ENCODE data around the gene PEDS1. TPM values are rescaled to one million over a fixed set of nuclear protein-coding genes. Genes with fewer than 3 reads are reported as not detected.
A peak's percentile ranks its signal among the peaks of the same experiment; 100 is the strongest.

The PEDS1 gene
- total and polyA plus RNA-seq, 2 of the 13 experiments (the other 11 are each of a cell fraction or from before 2014, with no cell fraction given): 30.5 to 93.9 TPM

DNA sequence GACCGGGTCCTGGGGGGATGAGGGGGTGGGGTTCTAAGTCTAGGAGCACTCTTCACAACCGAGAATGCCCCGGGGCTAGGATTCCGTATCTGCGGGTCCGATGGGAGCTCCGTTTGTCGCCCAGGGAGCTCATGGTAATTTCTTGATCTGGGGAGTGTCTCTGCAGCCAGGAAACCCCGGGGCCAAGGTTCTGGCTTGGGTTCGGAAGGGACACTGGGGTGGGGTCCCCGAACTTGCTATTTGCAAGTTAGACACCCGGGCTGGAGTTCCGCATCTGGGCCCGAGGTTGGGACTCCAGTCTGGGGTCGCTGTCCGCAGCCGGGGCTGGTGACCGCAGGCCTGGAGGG, 397 bp downstream of the PEDS1 start (continued):
- no peak for TF ChIP-seq ZBTB3 (CRISPR knock-in tag; IDR thresholded peaks at IDR 0.05; ENCODE audit: borderline replicate concordance, low read depth)
- TF ChIP-seq TBP (CRISPR knock-in tag; IDR thresholded peaks at IDR 0.05): no peak
- TF ChIP-seq, protein P1, sequence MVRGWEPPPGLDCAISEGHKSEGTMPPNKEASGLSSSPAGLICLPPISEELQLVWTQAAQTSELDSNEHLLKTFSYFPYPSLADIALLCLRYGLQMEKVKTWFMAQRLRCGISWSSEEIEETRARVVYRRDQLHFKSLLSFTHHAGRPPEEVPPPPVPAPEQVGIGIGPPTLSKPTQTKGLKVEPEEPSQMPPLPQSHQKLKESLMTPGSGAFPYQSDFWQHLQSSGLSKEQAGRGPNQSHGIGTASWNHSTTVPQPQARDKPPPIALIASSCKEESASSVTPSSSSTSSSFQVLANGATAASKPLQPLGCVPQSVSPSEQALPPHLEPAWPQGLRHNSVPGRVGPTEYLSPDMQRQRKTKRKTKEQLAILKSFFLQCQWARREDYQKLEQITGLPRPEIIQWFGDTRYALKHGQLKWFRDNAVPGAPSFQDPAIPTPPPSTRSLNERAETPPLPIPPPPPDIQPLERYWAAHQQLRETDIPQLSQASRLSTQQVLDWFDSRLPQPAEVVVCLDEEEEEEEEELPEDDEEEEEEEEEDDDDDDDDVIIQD (CRISPR knock-in tag; IDR thresholded peaks at IDR 0.05; ENCODE audit: low read depth): no peak
- no peak for TF ChIP-seq GABPB1 (CRISPR knock-in tag; IDR thresholded peaks at IDR 0.05)
- no peak for TF ChIP-seq KDM2A (CRISPR knock-in tag; IDR thresholded peaks at IDR 0.05; ENCODE audit: borderline replicate concordance, low read depth)
- no peak for TF ChIP-seq TCF7L2 (IDR thresholded peaks at IDR 0.05; ENCODE audit: low read depth, low read length)
- TF ChIP-seq NKX3-1 (CRISPR knock-in tag; IDR thresholded peaks at IDR 0.05): 0 out of 2 replicates have a peak, but pooled peaks have one; percentile 53
- no peak for TF ChIP-seq PITX1 (CRISPR knock-in tag; IDR thresholded peaks at IDR 0.05)
- TF ChIP-seq ZNF816 (CRISPR knock-in tag; IDR thresholded peaks at IDR 0.05; ENCODE audit: borderline replicate concordance): no peak
- no peak for TF ChIP-seq ZNF878 (CRISPR knock-in tag; IDR thresholded peaks at IDR 0.05)
- TF ChIP-seq SIX4 (CRISPR knock-in tag; IDR thresholded peaks at IDR 0.05): 0 out of 2 replicates have a peak, but pooled peaks have one; percentile 22
- TF ChIP-seq RBM39 (IDR thresholded peaks at IDR 0.05; ENCODE audit: low read depth, low read length, poor library complexity, severe bottlenecking): no peak
- TF ChIP-seq, protein P2, sequence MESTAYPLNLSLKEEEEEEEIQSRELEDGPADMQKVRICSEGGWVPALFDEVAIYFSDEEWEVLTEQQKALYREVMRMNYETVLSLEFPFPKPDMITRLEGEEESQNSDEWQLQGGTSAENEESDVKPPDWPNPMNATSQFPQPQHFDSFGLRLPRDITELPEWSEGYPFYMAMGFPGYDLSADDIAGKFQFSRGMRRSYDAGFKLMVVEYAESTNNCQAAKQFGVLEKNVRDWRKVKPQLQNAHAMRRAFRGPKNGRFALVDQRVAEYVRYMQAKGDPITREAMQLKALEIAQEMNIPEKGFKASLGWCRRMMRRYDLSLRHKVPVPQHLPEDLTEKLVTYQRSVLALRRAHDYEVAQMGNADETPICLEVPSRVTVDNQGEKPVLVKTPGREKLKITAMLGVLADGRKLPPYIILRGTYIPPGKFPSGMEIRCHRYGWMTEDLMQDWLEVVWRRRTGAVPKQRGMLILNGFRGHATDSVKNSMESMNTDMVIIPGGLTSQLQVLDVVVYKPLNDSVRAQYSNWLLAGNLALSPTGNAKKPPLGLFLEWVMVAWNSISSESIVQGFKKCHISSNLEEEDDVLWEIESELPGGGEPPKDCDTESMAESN (CRISPR knock-in tag; conservative IDR thresholded peaks at IDR 0.05): no peak
- no peak for TF ChIP-seq BORCS8-MEF2B (CRISPR knock-in tag; IDR thresholded peaks at IDR 0.05)
- TF ChIP-seq, protein P3, sequence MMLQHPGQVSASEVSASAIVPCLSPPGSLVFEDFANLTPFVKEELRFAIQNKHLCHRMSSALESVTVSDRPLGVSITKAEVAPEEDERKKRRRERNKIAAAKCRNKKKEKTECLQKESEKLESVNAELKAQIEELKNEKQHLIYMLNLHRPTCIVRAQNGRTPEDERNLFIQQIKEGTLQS (CRISPR knock-in tag; IDR thresholded peaks at IDR 0.05): no peak
- TF ChIP-seq, protein P4, sequence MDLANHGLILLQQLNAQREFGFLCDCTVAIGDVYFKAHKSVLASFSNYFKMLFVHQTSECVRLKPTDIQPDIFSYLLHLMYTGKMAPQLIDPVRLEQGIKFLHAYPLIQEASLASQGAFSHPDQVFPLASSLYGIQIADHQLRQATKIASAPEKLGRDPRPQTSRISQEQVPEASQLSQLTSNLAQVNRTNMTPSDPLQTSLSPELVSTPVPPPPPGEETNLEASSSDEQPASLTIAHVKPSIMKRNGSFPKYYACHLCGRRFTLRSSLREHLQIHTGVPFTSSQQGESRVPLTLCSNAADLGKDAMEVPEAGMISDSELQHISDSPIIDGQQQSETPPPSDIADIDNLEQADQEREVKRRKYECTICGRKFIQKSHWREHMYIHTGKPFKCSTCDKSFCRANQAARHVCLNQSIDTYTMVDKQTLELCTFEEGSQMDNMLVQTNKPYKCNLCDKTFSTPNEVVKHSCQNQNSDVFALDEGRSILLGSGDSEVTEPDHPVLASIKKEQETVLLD (CRISPR knock-in tag; IDR thresholded peaks at IDR 0.05; ENCODE audit: low read depth): no peak
- TF ChIP-seq ZNF138 (CRISPR knock-in tag; IDR thresholded peaks at IDR 0.05; ENCODE audit: low read depth): no peak
- TF ChIP-seq, protein P5, sequence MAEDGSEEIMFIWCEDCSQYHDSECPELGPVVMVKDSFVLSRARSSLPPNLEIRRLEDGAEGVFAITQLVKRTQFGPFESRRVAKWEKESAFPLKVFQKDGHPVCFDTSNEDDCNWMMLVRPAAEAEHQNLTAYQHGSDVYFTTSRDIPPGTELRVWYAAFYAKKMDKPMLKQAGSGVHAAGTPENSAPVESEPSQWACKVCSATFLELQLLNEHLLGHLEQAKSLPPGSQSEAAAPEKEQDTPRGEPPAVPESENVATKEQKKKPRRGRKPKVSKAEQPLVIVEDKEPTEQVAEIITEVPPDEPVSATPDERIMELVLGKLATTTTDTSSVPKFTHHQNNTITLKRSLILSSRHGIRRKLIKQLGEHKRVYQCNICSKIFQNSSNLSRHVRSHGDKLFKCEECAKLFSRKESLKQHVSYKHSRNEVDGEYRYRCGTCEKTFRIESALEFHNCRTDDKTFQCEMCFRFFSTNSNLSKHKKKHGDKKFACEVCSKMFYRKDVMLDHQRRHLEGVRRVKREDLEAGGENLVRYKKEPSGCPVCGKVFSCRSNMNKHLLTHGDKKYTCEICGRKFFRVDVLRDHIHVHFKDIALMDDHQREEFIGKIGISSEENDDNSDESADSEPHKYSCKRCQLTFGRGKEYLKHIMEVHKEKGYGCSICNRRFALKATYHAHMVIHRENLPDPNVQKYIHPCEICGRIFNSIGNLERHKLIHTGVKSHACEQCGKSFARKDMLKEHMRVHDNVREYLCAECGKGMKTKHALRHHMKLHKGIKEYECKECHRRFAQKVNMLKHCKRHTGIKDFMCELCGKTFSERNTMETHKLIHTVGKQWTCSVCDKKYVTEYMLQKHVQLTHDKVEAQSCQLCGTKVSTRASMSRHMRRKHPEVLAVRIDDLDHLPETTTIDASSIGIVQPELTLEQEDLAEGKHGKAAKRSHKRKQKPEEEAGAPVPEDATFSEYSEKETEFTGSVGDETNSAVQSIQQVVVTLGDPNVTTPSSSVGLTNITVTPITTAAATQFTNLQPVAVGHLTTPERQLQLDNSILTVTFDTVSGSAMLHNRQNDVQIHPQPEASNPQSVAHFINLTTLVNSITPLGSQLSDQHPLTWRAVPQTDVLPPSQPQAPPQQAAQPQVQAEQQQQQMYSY (CRISPR knock-in tag; IDR thresholded peaks at IDR 0.05): no peak; the same call in 1 of the 2 replicates
- TF ChIP-seq, protein P6, sequence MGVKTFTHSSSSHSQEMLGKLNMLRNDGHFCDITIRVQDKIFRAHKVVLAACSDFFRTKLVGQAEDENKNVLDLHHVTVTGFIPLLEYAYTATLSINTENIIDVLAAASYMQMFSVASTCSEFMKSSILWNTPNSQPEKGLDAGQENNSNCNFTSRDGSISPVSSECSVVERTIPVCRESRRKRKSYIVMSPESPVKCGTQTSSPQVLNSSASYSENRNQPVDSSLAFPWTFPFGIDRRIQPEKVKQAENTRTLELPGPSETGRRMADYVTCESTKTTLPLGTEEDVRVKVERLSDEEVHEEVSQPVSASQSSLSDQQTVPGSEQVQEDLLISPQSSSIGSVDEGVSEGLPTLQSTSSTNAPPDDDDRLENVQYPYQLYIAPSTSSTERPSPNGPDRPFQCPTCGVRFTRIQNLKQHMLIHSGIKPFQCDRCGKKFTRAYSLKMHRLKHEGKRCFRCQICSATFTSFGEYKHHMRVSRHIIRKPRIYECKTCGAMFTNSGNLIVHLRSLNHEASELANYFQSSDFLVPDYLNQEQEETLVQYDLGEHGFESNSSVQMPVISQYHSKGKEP (CRISPR knock-in tag; IDR thresholded peaks at IDR 0.05): no peak
- TF ChIP-seq PRPF4 (IDR thresholded peaks at IDR 0.05; ENCODE audit: low read depth, low read length, poor library complexity, severe bottlenecking): no peak

Data from HepG2 (cell line).